ENCODE measurements around the gene MGP.

MGP gene

DNA sequence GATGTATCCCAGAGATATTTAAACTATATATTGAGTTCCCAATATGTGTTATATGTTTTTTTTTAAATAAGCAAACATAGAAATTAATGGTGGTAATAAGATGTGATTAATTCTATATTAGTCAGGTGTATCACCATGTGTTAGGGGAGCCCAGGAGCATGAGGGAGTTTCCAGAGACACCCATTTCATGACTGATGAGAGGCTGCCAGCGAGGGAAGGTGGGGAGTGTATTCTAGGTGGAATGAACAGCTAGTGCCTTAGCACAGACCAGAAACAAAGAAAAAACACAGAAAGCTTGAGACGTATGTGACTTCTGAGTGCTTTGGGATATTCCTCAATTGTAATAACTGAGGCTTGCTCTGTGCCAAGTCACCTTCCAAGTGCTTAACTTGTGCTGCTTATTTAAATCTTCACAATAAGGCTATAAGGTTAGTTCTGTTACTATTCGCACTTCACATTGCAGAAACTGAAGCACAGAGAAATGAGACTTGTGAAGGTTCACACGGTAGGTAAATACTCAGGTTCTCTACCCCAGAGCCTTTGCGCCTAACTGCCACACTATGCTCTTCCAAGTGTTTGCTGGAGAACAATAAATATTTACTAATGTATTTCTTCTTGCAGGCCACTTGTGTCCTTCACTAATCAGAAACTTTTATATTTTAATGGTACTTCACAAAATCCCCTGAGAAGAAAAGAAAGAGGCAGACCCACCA, 17.9 kb upstream of the MGP start:
- H3K4me1 ChIP-seq (ENCODE audit: insufficient read depth, insufficient read length): no peaks in the 10 kb centered on the region
- DNase-seq (ENCODE audit: low read depth, low spot score): no peak
- H3K27me3 ChIP-seq (ENCODE audit: insufficient read depth, insufficient read length): no peaks in the 10 kb centered on the region
- H3K36me3 ChIP-seq (ENCODE audit: insufficient read depth, insufficient read length, low read length): no peaks in the 10 kb centered on the region
- H3K4me3 ChIP-seq (ENCODE audit: insufficient read length, low read depth): no peak overlapping the region
- no peaks in the 10 kb centered on the region for H3K9me3 ChIP-seq (ENCODE audit: insufficient read depth, low read length)
- no peak overlapping the region for H3K9ac ChIP-seq (ENCODE audit: insufficient read length, low read depth)
- TF ChIP-seq YY1 (IDR thresholded peaks at IDR 0.05; ENCODE audit: insufficient read depth, insufficient read length) (no peak), ZNF274 (IDR thresholded peaks at IDR 0.05; ENCODE audit: low read depth, low read length) (no peak), SUZ12 (IDR thresholded peaks at IDR 0.05; ENCODE audit: extremely low read depth, insufficient read depth, insufficient read length) (no peak)

DNA sequence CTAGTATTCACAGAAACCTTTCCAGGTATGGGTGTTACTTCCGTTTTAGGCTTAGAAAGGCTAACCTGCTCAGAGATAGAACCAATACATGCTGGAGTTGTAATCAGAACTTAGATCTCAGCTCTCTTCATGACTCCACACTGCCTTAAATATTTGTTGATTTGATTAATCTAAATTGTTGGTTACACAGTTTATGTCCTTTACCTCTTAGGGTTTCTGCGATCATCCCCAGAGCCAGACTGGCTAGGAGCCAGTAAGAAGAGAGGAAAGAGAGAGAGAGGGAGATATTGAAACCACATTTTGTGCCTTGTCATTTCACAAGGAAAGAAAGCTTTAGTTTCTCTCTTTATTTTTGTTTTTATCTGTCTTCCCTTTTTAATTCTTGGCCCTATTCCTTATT, 16.8 kb upstream of the MGP start:
- H3K9ac ChIP-seq (ENCODE audit: insufficient read length, low read depth): no peak overlapping the region

GRCh38 chr12:14901228-14901562, 15.5 kb upstream of the MGP start:
- Histone ChIP-seq H3K9me3 (ENCODE audit: insufficient read depth, low read length) (no peaks in the 10 kb centered on the region), H3K27me3 (ENCODE audit: insufficient read depth, insufficient read length) (no peaks in the 10 kb centered on the region), H3K36me3 (ENCODE audit: insufficient read depth, insufficient read length, low read length) (no peaks in the 10 kb centered on the region), H3K4me1 (ENCODE audit: insufficient read depth, insufficient read length) (no peaks in the 10 kb centered on the region), H3K9ac (ENCODE audit: insufficient read length, low read depth) (no peak overlapping the region), H3K4me3 (ENCODE audit: insufficient read length, low read depth) (no peak overlapping the region)
- no peak for TF ChIP-seq SUZ12 (IDR thresholded peaks at IDR 0.05; ENCODE audit: extremely low read depth, insufficient read depth, insufficient read length)
- TF ChIP-seq YY1 (IDR thresholded peaks at IDR 0.05; ENCODE audit: insufficient read depth, insufficient read length): no peak
- TF ChIP-seq ZNF274 (IDR thresholded peaks at IDR 0.05; ENCODE audit: low read depth, low read length): no peak
- DNase-seq (ENCODE audit: low read depth, low spot score): no peak

More for the DNA sequence above, 16.8 kb upstream of the MGP start:
- no peaks in the 10 kb centered on the region for H3K4me1 ChIP-seq (ENCODE audit: insufficient read depth, insufficient read length)
- H3K27me3 ChIP-seq (ENCODE audit: insufficient read depth, insufficient read length): no peaks in the 10 kb centered on the region
- H3K36me3 ChIP-seq (ENCODE audit: insufficient read depth, insufficient read length, low read length): no peaks in the 10 kb centered on the region
- no peak overlapping the region for H3K4me3 ChIP-seq (ENCODE audit: insufficient read length, low read depth)
- H3K9me3 ChIP-seq (ENCODE audit: insufficient read depth, low read length): no peaks in the 10 kb centered on the region
- no peak for DNase-seq (ENCODE audit: low read depth, low spot score)
- TF ChIP-seq ZNF274 (IDR thresholded peaks at IDR 0.05; ENCODE audit: low read depth, low read length): no peak
- no peak for TF ChIP-seq YY1 (IDR thresholded peaks at IDR 0.05; ENCODE audit: insufficient read depth, insufficient read length)
- no peak for TF ChIP-seq SUZ12 (IDR thresholded peaks at IDR 0.05; ENCODE audit: extremely low read depth, insufficient read depth, insufficient read length)

- Histone ChIP-seq H3K9ac (ENCODE audit: insufficient read length, low read depth) (no peak overlapping the region), H3K4me1 (ENCODE audit: insufficient read depth, insufficient read length) (no peaks in the 10 kb centered on the region), H3K27me3 (ENCODE audit: insufficient read depth, insufficient read length) (no peaks in the 10 kb centered on the region), H3K36me3 (ENCODE audit: insufficient read depth, insufficient read length, low read length) (no peaks in the 10 kb centered on the region), H3K9me3 (ENCODE audit: insufficient read depth, low read length) (no peaks in the 10 kb centered on the region), H3K4me3 (ENCODE audit: insufficient read length, low read depth) (no peak overlapping the region)
- DNase-seq (ENCODE audit: low read depth, low spot score): no peak
- TF ChIP-seq SUZ12 (IDR thresholded peaks at IDR 0.05; ENCODE audit: extremely low read depth, insufficient read depth, insufficient read length) (no peak), YY1 (IDR thresholded peaks at IDR 0.05; ENCODE audit: insufficient read depth, insufficient read length) (no peak), ZNF274 (IDR thresholded peaks at IDR 0.05; ENCODE audit: low read depth, low read length) (no peak)
Observed at GRCh38 chr12:14900521-14901227, 15.0 kb upstream of the MGP start.

- DNase-seq (ENCODE audit: low read depth, low spot score): no peak
Observed at GRCh38 chr12:14896521-14897169, 11.0 kb upstream of the MGP start.

GRCh38 chr12:14893506-14894250, 8.0 kb upstream of the MGP start:
- no peaks in the 10 kb centered on the region for H3K4me1 ChIP-seq (ENCODE audit: insufficient read depth, insufficient read length)
- H3K4me3 ChIP-seq (ENCODE audit: insufficient read length, low read depth): no peak overlapping the region
- H3K9ac ChIP-seq (ENCODE audit: insufficient read length, low read depth): no peak overlapping the region
- no peak for DNase-seq (ENCODE audit: low read depth, low spot score)
- H3K36me3 ChIP-seq (ENCODE audit: insufficient read depth, insufficient read length, low read length): no peaks in the 10 kb centered on the region
- no peaks in the 10 kb centered on the region for H3K27me3 ChIP-seq (ENCODE audit: insufficient read depth, insufficient read length)
- H3K9me3 ChIP-seq (ENCODE audit: insufficient read depth, low read length): no peaks in the 10 kb centered on the region
- TF ChIP-seq SUZ12 (IDR thresholded peaks at IDR 0.05; ENCODE audit: extremely low read depth, insufficient read depth, insufficient read length) (no peak), YY1 (IDR thresholded peaks at IDR 0.05; ENCODE audit: insufficient read depth, insufficient read length) (no peak), ZNF274 (IDR thresholded peaks at IDR 0.05; ENCODE audit: low read depth, low read length) (no peak)

More at GRCh38 chr12:14896521-14897169, 11.0 kb upstream of the MGP start:
- H3K27me3 ChIP-seq (ENCODE audit: insufficient read depth, insufficient read length): no peaks in the 10 kb centered on the region
- H3K9me3 ChIP-seq (ENCODE audit: insufficient read depth, low read length): no peaks in the 10 kb centered on the region
- no peaks in the 10 kb centered on the region for H3K36me3 ChIP-seq (ENCODE audit: insufficient read depth, insufficient read length, low read length)
- no peaks in the 10 kb centered on the region for H3K4me1 ChIP-seq (ENCODE audit: insufficient read depth, insufficient read length)
- H3K4me3 ChIP-seq (ENCODE audit: insufficient read length, low read depth): no peak overlapping the region
- no peak overlapping the region for H3K9ac ChIP-seq (ENCODE audit: insufficient read length, low read depth)
- TF ChIP-seq ZNF274 (IDR thresholded peaks at IDR 0.05; ENCODE audit: low read depth, low read length): no peak
- TF ChIP-seq YY1 (IDR thresholded peaks at IDR 0.05; ENCODE audit: insufficient read depth, insufficient read length): no peak
- TF ChIP-seq SUZ12 (IDR thresholded peaks at IDR 0.05; ENCODE audit: extremely low read depth, insufficient read depth, insufficient read length): no peak
